ENCODE data around the gene FAM135A. TPM values are rescaled to one million over a fixed set of nuclear protein-coding genes. Genes with fewer than 3 reads are reported as not detected.

FAM135A gene
- total and polyA plus RNA-seq, 2 experiments from 2014 or later: 35.2 to 68.7 TPM

DNA sequence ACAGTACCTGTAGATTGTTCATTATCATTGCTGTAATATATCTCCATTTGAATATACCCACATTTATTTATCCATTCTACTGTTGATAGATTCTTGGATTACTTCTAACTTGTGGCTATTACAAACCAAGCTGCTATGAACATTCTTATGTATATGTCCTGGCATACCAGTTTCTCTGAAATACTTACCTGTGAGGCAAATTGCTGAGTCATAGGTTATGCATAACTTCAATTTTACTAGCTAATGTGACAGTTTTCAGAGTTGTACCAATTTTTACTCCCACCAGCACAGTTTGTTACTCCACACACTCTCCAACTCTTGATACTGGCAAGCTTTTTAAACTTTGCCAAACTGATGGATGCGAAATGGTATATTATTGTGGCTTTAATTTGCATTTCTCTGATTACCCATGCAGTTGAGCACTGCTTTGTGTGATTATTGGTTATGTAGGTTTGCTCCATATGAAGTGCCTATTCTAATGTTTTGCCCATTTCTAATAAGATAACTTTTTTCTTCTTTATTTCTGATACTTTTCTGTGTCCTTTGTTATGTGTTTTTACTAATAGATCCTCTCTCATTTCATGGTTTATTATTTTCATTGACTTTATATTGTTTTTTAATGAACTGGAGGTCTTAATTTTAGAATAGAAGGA lies 90.6 kb downstream of the FAM135A start (continued):
- TF ChIP-seq NANOG (IDR thresholded peaks at IDR 0.05; ENCODE audit: borderline replicate concordance) (no peak), POLR2AphosphoS5 (IDR thresholded peaks at IDR 0.05; ENCODE audit: low read depth) (no peak), STAT1 (IDR thresholded peaks at IDR 0.05; ENCODE audit: unreplicated experiment) (no peak), CREB1 (CRISPR knock-in tag; IDR thresholded peaks at IDR 0.05; ENCODE audit: low read depth) (no peak), ZNF331 (CRISPR knock-in tag; IDR thresholded peaks at IDR 0.05; ENCODE audit: low read depth) (no peak), ETS1 (IDR thresholded peaks at IDR 0.05) (no peak), ZNF114 (CRISPR knock-in tag; IDR thresholded peaks at IDR 0.05) (no peak)
- TF ChIP-seq, protein P1, sequence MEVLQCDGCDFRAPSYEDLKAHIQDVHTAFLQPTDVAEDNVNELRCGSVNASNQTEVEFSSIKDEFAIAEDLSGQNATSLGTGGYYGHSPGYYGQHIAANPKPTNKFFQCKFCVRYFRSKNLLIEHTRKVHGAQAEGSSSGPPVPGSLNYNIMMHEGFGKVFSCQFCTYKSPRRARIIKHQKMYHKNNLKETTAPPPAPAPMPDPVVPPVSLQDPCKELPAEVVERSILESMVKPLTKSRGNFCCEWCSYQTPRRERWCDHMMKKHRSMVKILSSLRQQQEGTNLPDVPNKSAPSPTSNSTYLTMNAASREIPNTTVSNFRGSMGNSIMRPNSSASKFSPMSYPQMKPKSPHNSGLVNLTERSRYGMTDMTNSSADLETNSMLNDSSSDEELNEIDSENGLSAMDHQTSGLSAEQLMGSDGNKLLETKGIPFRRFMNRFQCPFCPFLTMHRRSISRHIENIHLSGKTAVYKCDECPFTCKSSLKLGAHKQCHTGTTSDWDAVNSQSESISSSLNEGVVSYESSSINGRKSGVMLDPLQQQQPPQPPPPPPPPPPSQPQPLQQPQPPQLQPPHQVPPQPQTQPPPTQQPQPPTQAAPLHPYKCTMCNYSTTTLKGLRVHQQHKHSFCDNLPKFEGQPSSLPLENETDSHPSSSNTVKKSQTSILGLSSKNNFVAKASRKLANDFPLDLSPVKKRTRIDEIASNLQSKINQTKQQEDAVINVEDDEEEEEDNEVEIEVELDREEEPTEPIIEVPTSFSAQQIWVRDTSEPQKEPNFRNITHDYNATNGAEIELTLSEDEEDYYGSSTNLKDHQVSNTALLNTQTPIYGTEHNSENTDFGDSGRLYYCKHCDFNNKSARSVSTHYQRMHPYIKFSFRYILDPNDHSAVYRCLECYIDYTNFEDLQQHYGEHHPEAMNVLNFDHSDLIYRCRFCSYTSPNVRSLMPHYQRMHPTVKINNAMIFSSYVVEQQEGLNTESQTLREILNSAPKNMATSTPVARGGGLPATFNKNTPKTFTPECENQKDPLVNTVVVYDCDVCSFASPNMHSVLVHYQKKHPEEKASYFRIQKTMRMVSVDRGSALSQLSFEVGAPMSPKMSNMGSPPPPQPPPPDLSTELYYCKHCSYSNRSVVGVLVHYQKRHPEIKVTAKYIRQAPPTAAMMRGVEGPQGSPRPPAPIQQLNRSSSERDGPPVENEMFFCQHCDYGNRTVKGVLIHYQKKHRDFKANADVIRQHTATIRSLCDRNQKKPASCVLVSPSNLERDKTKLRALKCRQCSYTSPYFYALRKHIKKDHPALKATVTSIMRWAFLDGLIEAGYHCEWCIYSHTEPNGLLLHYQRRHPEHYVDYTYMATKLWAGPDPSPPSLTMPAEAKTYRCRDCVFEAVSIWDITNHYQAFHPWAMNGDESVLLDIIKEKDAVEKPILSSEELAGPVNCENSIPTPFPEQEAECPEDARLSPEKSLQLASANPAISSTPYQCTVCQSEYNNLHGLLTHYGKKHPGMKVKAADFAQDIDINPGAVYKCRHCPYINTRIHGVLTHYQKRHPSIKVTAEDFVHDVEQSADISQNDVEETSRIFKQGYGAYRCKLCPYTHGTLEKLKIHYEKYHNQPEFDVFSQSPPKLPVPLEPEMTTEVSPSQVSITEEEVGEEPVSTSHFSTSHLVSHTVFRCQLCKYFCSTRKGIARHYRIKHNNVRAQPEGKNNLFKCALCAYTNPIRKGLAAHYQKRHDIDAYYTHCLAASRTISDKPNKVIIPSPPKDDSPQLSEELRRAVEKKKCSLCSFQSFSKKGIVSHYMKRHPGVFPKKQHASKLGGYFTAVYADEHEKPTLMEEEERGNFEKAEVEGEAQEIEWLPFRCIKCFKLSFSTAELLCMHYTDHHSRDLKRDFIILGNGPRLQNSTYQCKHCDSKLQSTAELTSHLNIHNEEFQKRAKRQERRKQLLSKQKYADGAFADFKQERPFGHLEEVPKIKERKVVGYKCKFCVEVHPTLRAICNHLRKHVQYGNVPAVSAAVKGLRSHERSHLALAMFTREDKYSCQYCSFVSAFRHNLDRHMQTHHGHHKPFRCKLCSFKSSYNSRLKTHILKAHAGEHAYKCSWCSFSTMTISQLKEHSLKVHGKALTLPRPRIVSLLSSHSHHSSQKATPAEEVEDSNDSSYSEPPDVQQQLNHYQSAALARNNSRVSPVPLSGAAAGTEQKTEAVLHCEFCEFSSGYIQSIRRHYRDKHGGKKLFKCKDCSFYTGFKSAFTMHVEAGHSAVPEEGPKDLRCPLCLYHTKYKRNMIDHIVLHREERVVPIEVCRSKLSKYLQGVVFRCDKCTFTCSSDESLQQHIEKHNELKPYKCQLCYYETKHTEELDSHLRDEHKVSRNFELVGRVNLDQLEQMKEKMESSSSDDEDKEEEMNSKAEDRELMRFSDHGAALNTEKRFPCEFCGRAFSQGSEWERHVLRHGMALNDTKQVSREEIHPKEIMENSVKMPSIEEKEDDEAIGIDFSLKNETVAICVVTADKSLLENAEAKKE (CRISPR knock-in tag; IDR thresholded peaks at IDR 0.05): no peak

DNA sequence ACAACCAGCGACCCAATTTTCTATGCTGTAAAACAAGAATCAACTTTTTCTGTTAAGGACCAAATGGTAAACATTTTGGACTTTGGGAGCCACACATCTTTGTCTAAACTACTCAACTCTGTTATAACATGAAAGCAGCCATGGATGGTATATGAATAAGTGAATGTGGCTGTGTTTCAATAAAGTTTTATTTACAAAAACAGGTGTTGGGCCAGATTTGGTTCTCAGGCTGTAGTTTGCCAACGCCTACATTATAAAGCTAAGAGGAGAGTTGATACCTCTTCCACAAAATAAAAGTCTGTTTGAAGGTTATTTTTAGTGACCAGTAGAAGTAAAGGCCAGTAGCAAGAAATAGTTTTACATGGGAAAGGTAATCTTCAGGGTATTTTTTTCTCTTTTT lies 93.0 kb downstream of the FAM135A start:
- Histone ChIP-seq H3K4me3 (no peak overlapping the region), H3K79me2 (replicated peaks; ENCODE audit: insufficient read depth) (no peaks in the 10 kb centered on the region), H3K27me3 (ENCODE audit: insufficient read depth) (no peaks in the 10 kb centered on the region), H3K4me2 (no peak overlapping the region), H3K4me1 (ENCODE audit: insufficient read depth) (no peaks in the 10 kb centered on the region), H4K20me1 (replicated peaks; ENCODE audit: insufficient read depth) (no peaks in the 10 kb centered on the region), H3K9me2 (ENCODE audit: insufficient read depth) (no peaks in the 10 kb centered on the region), H3K27ac (ENCODE audit: low read depth) (no peak overlapping the region), H3K36me3 (ENCODE audit: insufficient read depth) (peaks cover 26% of the 10 kb centered on the region), H2AFZ (no peak overlapping the region), H3F3A (replicated peaks; ENCODE audit: low read depth) (no peaks in the 10 kb centered on the region)
- peaks cover 4% of the 10 kb centered on the region; the same call in 1 of the 3 replicates for H3K4me1 Mint-ChIP-seq
- no peak overlapping the region for H3K27ac Mint-ChIP-seq
- DNase-seq (ENCODE audit: low spot score) (no peak), ATAC-seq (no peak)
- H3K4me3 Mint-ChIP-seq: no peak overlapping the region
- H3K9me3 Mint-ChIP-seq: peaks cover 12% of the 10 kb centered on the region
- H3K27me3 Mint-ChIP-seq (ENCODE audit: insufficient read depth, low read depth, poor library complexity): no peaks in the 10 kb centered on the region
- H3K36me3 Mint-ChIP-seq (ENCODE audit: low read depth): peaks cover 44% of the 10 kb centered on the region
- TF ChIP-seq STAT1 (IDR thresholded peaks at IDR 0.05; ENCODE audit: unreplicated experiment) (no peak), EZH2phosphoT487 (IDR thresholded peaks at IDR 0.05; ENCODE audit: unreplicated experiment) (no peak), ZNF114 (CRISPR knock-in tag; IDR thresholded peaks at IDR 0.05) (no peak), ZNF331 (CRISPR knock-in tag; IDR thresholded peaks at IDR 0.05; ENCODE audit: low read depth) (no peak)
- TF ChIP-seq, protein P2, sequence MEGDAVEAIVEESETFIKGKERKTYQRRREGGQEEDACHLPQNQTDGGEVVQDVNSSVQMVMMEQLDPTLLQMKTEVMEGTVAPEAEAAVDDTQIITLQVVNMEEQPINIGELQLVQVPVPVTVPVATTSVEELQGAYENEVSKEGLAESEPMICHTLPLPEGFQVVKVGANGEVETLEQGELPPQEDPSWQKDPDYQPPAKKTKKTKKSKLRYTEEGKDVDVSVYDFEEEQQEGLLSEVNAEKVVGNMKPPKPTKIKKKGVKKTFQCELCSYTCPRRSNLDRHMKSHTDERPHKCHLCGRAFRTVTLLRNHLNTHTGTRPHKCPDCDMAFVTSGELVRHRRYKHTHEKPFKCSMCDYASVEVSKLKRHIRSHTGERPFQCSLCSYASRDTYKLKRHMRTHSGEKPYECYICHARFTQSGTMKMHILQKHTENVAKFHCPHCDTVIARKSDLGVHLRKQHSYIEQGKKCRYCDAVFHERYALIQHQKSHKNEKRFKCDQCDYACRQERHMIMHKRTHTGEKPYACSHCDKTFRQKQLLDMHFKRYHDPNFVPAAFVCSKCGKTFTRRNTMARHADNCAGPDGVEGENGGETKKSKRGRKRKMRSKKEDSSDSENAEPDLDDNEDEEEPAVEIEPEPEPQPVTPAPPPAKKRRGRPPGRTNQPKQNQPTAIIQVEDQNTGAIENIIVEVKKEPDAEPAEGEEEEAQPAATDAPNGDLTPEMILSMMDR (conservative IDR thresholded peaks at IDR 0.05; ENCODE audit: low read depth in 2 of 2): no peak
